Duodenal mucosa (tissue), 2 donors: Measurements from ENCODE around the gene LRRC4C.

Experiments
- H3K27ac ChIP-seq: one replicate; pipeline ENCODE4 v1.7.0; 2013; ENCODE audit warnings: low read depth, low read length
- H3K27me3 ChIP-seq, 2 donors: one replicate each; pipeline ENCODE4 v1.7.0; 2013; ENCODE audit warnings: low read length in 2 of 2, control low read depth in 1 of 2; ENCODE audit not compliant: insufficient read depth in 2 of 2, control insufficient read depth in 1 of 2
- H3K36me3 ChIP-seq, 2 donors: one replicate each; pipeline ENCODE4 v1.7.0; 2013; ENCODE audit warnings: low read length in 2 of 2, control low read depth in 1 of 2; ENCODE audit not compliant: insufficient read depth in 2 of 2, control insufficient read depth in 1 of 2
- H3K4me1 ChIP-seq, 2 donors: one replicate each; pipeline ENCODE4 v1.7.0; 2013; ENCODE audit warnings: low read length in 2 of 2, control low read depth in 1 of 2; ENCODE audit not compliant: insufficient read depth in 2 of 2, control insufficient read depth in 1 of 2
- H3K4me3 ChIP-seq, 2 donors: one replicate each; pipeline ENCODE4 v1.7.0; 2013; ENCODE audit warnings: low read length in 2 of 2, low read depth in 1 of 2
- H3K9ac ChIP-seq, 2 donors: one replicate each; pipeline ENCODE4 v1.7.0; 2013; ENCODE audit warnings: low read length in 2 of 2, low read depth in 1 of 2
- H3K9me3 ChIP-seq, 2 donors: one replicate each; pipeline ENCODE4 v1.7.0; 2013; ENCODE audit warnings: low read length in 2 of 2, control low read depth in 1 of 2; ENCODE audit not compliant: control insufficient read depth in 1 of 2

Gene LRRC4C

DNA sequence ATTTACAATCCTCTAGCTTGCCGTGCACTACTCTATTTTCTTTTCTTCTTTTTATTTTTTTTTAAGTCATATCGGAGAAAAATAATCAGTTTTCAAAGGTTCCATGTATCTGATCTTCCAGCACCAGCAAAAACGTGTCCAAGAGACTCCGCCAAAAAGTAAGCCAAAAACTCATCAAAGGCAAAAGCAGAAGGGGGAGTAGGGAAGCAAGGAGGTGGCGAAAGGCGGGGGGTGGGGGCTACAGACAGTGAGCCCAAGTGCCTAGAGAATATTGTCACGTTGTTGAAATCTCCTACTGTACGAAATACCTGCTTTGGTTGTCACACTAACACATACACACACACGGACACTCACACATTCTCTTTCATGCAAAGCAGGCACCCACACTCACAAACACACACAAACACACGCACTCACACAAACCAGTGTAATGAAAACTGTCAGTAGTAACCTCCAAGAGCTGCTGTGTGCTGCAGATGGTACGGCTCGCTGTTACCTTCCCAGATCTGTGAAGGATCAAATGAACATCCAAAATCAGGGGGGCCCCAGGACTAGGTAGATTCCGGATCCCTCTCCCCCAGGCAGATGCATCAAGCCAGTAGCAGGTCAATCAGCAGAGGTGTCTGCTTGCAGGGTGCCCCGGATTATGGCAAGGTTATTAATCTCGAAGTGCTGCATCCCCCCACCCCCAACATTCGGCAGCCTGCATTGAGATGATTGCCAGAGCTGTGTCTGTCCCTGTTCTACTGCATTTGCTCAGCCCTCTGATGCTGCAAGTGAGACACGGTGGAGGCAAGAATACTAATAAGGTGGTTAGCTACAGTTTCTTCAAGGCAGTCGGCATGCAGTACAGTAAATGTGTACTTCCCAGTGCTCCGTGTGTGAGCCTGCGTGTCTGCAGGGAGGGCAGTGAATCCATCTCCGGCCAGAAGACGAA is at the start of gene LRRC4C:
Gene LRRC4C (minus strand): TSS at position 188 of the 937 bp plus-strand sequence.
- H3K9me3 ChIP-seq = no peaks in the 10 kb centered on the region
- no peak within 1 kb of the TSS for H3K9ac ChIP-seq
- H3K4me3 ChIP-seq = no peak within 1 kb of the TSS
- H3K36me3 ChIP-seq = no peaks in the 10 kb centered on the region
- peaks cover 0 to 16% of the 10 kb centered on the region in 2 donors for H3K27me3 ChIP-seq
- peaks cover 0 to 6% of the 10 kb centered on the region in 2 donors for H3K4me1 ChIP-seq
- H3K27ac ChIP-seq = no peak within 1 kb of the TSS

DNA sequence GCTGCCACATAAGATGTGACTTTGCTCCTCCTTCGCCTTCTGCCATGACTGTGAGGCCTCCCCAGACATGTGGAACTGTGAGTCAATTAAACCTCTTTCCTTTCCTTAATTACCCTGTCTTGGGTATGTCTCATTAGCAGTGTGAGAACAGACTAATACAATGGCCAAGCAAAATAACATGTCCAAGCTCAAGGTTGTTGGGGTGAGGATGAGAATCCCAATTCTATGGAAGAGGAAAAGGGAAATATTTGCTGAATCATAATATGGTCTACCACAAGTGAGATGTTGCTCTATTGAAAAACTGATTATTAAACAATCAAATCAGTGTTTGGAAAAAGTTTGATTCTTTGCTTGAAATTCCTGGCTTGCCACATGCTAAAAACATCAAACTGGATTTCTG is 48.7 kb upstream of the LRRC4C start:
- Histone ChIP-seq H3K4me3 (no peak overlapping the region), H3K9ac (no peak overlapping the region), H3K27ac (no peak overlapping the region), H3K9me3 (no peaks in the 10 kb centered on the region), H3K4me1 (no peaks in the 10 kb centered on the region), H3K36me3 (no peaks in the 10 kb centered on the region), H3K27me3 (no peaks in the 10 kb centered on the region)

DNA sequence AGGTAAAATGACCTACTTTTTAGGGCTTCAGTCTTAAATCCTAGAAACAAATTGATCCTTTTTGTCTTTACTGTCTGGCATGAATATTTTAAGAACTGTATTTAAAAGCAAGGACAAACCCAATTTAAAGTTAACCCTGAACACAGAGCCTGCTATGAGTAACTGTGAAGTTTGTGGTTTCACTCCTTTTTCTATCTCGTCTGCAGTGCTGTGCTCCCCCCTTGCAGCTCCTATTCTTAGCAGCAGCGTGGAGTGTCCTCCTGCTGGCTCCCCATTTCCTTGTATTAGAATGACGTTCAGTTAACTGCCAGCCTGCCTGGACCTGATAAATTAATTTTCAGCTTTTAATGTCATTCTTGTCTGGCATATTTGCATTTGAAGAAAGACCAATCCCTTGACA is 40.0 kb upstream of the LRRC4C start:
- Histone ChIP-seq H3K9ac (no peak overlapping the region), H3K4me3 (no peak overlapping the region), H3K36me3 (no peaks in the 10 kb centered on the region), H3K27ac (no peak overlapping the region), H3K4me1 (no peaks in the 10 kb centered on the region), H3K27me3 (no peaks in the 10 kb centered on the region), H3K9me3 (no peaks in the 10 kb centered on the region)

DNA sequence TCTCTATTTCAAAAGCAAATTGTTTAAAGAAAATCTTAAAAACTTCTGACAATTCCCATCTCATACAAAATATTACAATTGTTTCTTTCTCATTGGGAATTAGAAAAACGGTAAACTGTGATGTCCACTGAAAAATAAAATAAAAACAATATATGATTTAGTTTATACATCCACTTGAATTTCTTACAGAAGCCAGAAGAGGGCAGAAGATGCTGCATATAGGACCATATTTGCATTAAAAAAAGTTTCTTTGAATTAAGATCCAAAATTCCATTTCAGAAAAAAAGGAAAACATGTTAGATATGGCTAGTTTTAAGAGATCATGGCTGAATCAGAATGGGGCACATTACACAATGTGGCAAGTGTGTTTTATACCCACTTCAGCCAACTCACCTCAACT is 39.3 kb upstream of the LRRC4C start:
- no peaks in the 10 kb centered on the region for H3K4me1 ChIP-seq
- H3K36me3 ChIP-seq = no peaks in the 10 kb centered on the region
- H3K4me3 ChIP-seq = no peak overlapping the region
- no peaks in the 10 kb centered on the region for H3K27me3 ChIP-seq
- no peaks in the 10 kb centered on the region for H3K9me3 ChIP-seq
- H3K27ac ChIP-seq = no peak overlapping the region
- no peak overlapping the region for H3K9ac ChIP-seq

DNA sequence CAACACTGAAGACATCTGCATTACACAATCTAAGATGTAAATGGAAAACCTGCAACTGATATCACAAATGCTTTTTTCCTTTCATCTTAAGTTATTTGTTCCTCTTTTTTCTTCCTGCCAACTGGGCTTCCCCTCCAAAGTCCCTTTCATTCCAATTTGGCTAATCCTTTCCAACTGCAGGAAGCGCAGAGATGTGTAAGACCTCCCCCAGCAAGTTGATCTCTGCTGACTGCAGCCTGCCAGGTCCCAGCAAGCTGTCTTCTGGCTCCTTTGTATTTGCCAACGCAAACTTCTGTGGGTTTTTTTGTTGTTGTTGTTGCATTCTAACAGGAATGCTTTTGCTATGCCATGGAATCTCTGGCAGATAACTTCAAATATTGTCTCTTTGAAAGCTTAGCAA is 38.5 kb upstream of the LRRC4C start:
- H3K4me3 ChIP-seq = no peak overlapping the region
- H3K9ac ChIP-seq = no peak overlapping the region
- no peaks in the 10 kb centered on the region for H3K27me3 ChIP-seq
- H3K9me3 ChIP-seq = no peaks in the 10 kb centered on the region
- H3K27ac ChIP-seq = no peak overlapping the region
- no peaks in the 10 kb centered on the region for H3K36me3 ChIP-seq
- H3K4me1 ChIP-seq = no peaks in the 10 kb centered on the region

DNA sequence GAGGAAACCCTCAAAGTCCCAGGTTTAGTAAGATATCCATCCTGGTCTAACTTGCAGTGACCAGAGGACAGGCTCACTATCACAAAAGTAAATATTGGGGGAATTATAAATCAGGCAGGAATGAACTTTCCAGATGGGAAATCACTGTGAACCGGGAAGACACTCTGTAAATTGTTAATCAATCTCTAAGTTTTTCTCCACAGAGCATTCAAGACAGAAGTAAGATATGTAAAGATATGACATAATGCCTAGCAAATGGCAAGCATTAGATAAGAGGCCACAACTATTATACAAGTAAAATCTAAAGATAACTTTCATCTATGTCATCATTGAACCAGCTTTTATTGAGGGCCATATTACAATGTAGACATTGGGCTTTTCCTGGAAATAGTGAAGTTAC is 35.3 kb upstream of the LRRC4C start:
- H3K36me3 ChIP-seq = no peaks in the 10 kb centered on the region
- no peaks in the 10 kb centered on the region for H3K4me1 ChIP-seq
- H3K9me3 ChIP-seq = no peaks in the 10 kb centered on the region
- no peak overlapping the region for H3K4me3 ChIP-seq
- H3K9ac ChIP-seq = no peak overlapping the region
- no peak overlapping the region for H3K27ac ChIP-seq
- H3K27me3 ChIP-seq = no peaks in the 10 kb centered on the region

DNA sequence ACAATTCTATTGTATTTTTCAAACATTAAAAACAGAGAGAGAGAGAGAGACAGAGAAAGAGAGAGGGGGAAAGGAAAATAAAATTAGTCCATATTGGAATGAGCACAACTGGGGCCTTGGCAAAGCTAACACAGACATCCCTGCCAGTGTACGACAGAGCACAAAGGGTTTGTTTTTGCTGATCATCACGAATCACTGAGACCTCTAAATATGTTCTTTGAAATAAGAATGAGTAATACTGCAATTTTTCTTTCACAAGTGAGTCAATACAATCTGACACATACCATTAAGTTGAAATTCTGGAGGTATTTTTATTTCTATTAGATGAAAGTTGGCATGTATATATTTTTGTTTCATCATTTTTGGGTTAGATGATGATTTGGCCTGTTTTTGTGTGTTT is 27.0 kb upstream of the LRRC4C start:
- Histone ChIP-seq H3K27ac (no peak overlapping the region), H3K9me3 (no peaks in the 10 kb centered on the region), H3K9ac (no peak overlapping the region), H3K4me3 (no peak overlapping the region), H3K36me3 (no peaks in the 10 kb centered on the region), H3K27me3 (no peaks in the 10 kb centered on the region), H3K4me1 (no peaks in the 10 kb centered on the region)

DNA sequence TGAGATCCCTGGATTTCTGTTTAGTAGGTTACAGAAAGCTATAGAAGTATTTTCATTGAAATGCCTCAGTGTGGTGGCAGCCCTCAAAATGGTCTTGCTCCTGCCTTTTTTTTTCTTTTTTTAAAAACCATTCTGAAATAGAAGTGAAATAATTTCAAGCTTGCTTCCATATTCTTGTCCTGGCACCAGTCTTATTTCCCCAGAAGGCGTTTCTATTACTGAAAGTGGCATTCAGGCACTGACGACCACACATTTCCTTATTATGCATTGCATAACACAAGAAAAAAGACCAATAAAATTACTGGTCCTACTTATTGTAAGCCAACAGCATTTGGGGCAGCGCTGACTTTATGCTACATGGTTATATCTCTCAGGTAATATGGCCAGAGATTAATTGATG is 24.5 kb upstream of the LRRC4C start:
- Histone ChIP-seq H3K27me3 (no peaks in the 10 kb centered on the region), H3K4me1 (no peaks in the 10 kb centered on the region), H3K9me3 (peaks cover 0 to 5% of the 10 kb centered on the region in 2 donors), H3K36me3 (no peaks in the 10 kb centered on the region), H3K27ac (no peak overlapping the region), H3K4me3 (no peak overlapping the region), H3K9ac (no peak overlapping the region)

DNA sequence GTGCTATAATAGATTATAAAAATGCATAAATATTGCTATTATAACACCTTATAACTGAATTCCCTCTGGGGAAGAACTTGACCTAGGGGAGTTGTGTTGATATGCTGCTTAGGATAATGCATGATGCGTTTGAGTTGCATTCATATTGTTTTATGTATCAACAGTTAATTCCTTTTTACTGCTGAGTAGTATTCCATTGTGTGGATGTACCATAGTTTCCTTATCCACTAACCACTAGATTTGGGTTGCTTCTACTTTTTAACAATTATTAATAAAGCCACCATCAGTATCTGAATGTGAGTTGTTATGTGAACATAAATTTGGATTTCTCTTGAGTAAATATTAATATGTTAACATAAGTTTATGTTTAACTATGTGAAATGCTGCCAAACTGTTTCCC is 19.7 kb upstream of the LRRC4C start:
- H3K27ac ChIP-seq = no peak overlapping the region
- no peaks in the 10 kb centered on the region for H3K4me1 ChIP-seq
- no peak overlapping the region for H3K4me3 ChIP-seq
- H3K27me3 ChIP-seq = no peaks in the 10 kb centered on the region
- H3K9ac ChIP-seq = no peak overlapping the region
- H3K36me3 ChIP-seq = no peaks in the 10 kb centered on the region
- peaks cover 0 to 5% of the 10 kb centered on the region in 2 donors for H3K9me3 ChIP-seq

DNA sequence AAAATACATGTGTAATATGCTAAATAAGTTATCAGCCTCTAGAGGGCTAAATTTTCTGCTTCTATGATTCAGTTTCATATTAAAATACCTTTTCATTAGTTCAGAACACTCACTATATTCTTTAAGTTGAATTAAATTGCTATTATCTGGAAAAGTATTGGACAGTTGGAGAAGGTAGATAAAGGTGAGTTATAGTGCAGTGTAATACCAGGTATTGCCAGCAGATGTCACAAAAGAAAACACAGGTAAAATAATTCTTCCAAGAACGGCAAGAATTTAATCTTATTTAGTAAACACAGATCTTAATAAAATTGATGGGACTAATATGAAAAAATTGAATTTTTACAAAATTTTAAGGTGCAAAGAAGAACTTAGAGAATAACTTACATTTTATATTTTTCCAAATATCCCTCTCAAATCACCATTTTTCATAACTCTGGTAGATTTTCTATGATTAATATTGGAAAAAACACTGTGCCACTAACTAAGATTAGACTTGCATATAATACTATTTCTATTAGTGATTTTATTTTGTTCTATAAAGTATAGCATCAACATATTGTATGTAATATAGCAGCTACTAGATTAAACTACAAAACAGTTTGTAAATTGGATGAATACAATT is 1.7 kb upstream of the LRRC4C start:
- no peak overlapping the region for H3K27ac ChIP-seq
- no peak overlapping the region for H3K4me3 ChIP-seq
- H3K36me3 ChIP-seq = no peaks in the 10 kb centered on the region
- peaks cover 0 to 6% of the 10 kb centered on the region in 2 donors for H3K4me1 ChIP-seq
- no peak overlapping the region for H3K9ac ChIP-seq
- H3K9me3 ChIP-seq = no peaks in the 10 kb centered on the region
- H3K27me3 ChIP-seq = peaks cover 0 to 16% of the 10 kb centered on the region in 2 donors
